Left lung (tissue), 10 donors: ENCODE data around the gene BBLN. TPM values are rescaled to one million over a fixed set of nuclear protein-coding genes. Genes with fewer than 3 reads are reported as not detected.

Experiments used
- ATAC-seq: fragments of 200-7000 bp; cut with Tn5 transposase; one replicate; pipeline ENCODE4 v1.9.1; 2020; ENCODE audit warnings: moderate library complexity
- DNase-seq, 4 donors: peaks; one replicate each; pipeline ENCODE4 v3.0.0-alpha.2; 2013 to 2020
- H3K27ac ChIP-seq, 2 donors: fragments of 200-600 bp; sonication (generic) in 1 of 2; one replicate each; pipeline versions ENCODE4 v1.5.0 to v1.8.0; 2020 to 2021
- H3K27me3 ChIP-seq, 2 donors: fragments of 200-600 bp; sonication (generic) in 1 of 2; one replicate each; pipeline versions ENCODE4 v1.5.0 to v1.8.0; 2020 to 2021
- H3K36me3 ChIP-seq, 2 donors: fragments of 200-600 bp; sonication (generic) in 1 of 2; one replicate each; pipeline versions ENCODE4 v1.5.0 to v1.8.0; 2020 to 2021
- H3K4me1 ChIP-seq, 2 donors: fragments of 200-600 bp; one replicate each; pipeline ENCODE4 v1.8.0; 2021
- H3K4me3 ChIP-seq, 2 donors: fragments of 200-600 bp; sonication (generic) in 1 of 2; one replicate each; pipeline versions ENCODE4 v1.5.0 to v1.8.0; 2020 to 2021; ENCODE audit warnings: mild to moderate bottlenecking in 1 of 2
- H3K9me3 ChIP-seq, 2 donors: fragments of 200-600 bp; sonication (generic) in 1 of 2; one replicate each; pipeline versions ENCODE4 v1.5.0 to v1.8.0; 2020 to 2021
- CTCF ChIP-seq, 2 donors: fragments of 200-600 bp; sonication (generic) in 1 of 2; IDR thresholded peaks; one replicate each; pipeline versions ENCODE4 v1.5.0 to v1.8.0; 2021; ENCODE audit warnings: antibody characterized with exemption in 2 of 2
- intact Hi-C, 2 donors: fragments of 100-400 bp; cut with DNase I; formaldehyde crosslinking; loops; one replicate each; pipeline versions ENCODE4 v1.11.2 to v1.14.2; 2022
- polyA plus RNA-seq, 6 donors: library from polyadenylated mRNA; unstranded; fragments of 120-200 nt; gene quantifications; one replicate each; pipeline ENCODE4 v1.2.1, GENCODE V29; 2013; ENCODE audit not compliant: insufficient read length in 6 of 6
- total RNA-seq, 2 donors: library from RNA; stranded (reverse); fragmentation: NEBNext Ultra II Directional; extraction: Animal tissue kit (Norgen Biotek cat#: 25700); gene quantifications; one replicate each; pipeline ENCODE4 v1.2.1, GENCODE V29; 2021
- donor health status: DM: no; HTN: yes; CAD: no.
- donor health status: DM: no; HTN: no; CAD: no.

BBLN gene
- total and polyA plus RNA-seq, 8 donors: 27.1 to 66.0 (median 37.7) TPM

GRCh38 chr9:128114326-128115186 lies 45.5 kb upstream of the BBLN start:
- TF ChIP-seq CTCF (IDR thresholded peaks at IDR 0.05): no peak
- Histone ChIP-seq H3K36me3 (peaks cover 0 to 19% of the 10 kb centered on the region in 2 donors), H3K27ac (no peak overlapping the region), H3K4me3 (no peak overlapping the region), H3K9me3 (no peaks in the 10 kb centered on the region), H3K4me1 (peaks cover 4 to 18% of the 10 kb centered on the region in 2 donors), H3K27me3 (no peaks in the 10 kb centered on the region)
- DNase-seq (peak in 2 of 4 donors; percentile 30 to 55), ATAC-seq (no peak)
- intact Hi-C loops: loop anchor here in 1 of 2 donors (10.0 kb wide), 1 partner anchor 170 kb away; no protein-coding TSS in a partner anchor

- Histone ChIP-seq H3K9me3 (no peaks in the 10 kb centered on the region), H3K4me3 (no peak overlapping the region), H3K4me1 (peaks cover 4 to 18% of the 10 kb centered on the region in 2 donors), H3K36me3 (peaks cover 0 to 22% of the 10 kb centered on the region in 2 donors), H3K27me3 (no peaks in the 10 kb centered on the region), H3K27ac (no peak overlapping the region)
- ATAC-seq: peak; percentile 7
- intact Hi-C loops: loop anchor here in 1 of 2 donors (10.0 kb wide), 1 partner anchor 171 kb away; no protein-coding TSS in a partner anchor
- TF ChIP-seq CTCF (IDR thresholded peaks at IDR 0.05): no peak
- peak in 3 of 4 donors; percentile 35 to 67 (median 41) for DNase-seq
Observed at GRCh38 chr9:128115187-128116103, 44.6 kb upstream of the BBLN start.

GRCh38 chr9:128116104-128117083 lies 43.7 kb upstream of the BBLN start:
- Histone ChIP-seq H3K27ac (no peak overlapping the region), H3K4me1 (peaks cover 4 to 18% of the 10 kb centered on the region in 2 donors), H3K4me3 (no peak overlapping the region), H3K27me3 (no peaks in the 10 kb centered on the region), H3K9me3 (no peaks in the 10 kb centered on the region), H3K36me3 (peaks cover 0 to 31% of the 10 kb centered on the region in 2 donors)
- no peak for TF ChIP-seq CTCF (IDR thresholded peaks at IDR 0.05)
- intact Hi-C loops: loop anchor here in 1 of 2 donors (10.0 kb wide), 1 partner anchor 172 kb away; no protein-coding TSS in a partner anchor
- ATAC-seq (no peak), DNase-seq (peak in 2 of 4 donors; percentile 24 to 60)

GRCh38 chr9:128117613-128118471 lies 42.2 kb upstream of the BBLN start:
- Histone ChIP-seq H3K27me3 (no peaks in the 10 kb centered on the region), H3K9me3 (no peaks in the 10 kb centered on the region), H3K4me3 (no peak overlapping the region), H3K27ac (no peak overlapping the region), H3K36me3 (peaks cover 0 to 46% of the 10 kb centered on the region in 2 donors), H3K4me1 (peaks cover 4 to 18% of the 10 kb centered on the region in 2 donors)
- peak; percentile 100 for TF ChIP-seq CTCF (IDR thresholded peaks at IDR 0.05)
- ATAC-seq (peak; percentile 95), DNase-seq (peak; percentile 88 to 99 (median 93))
- intact Hi-C loops: loop anchor here in 1 of 2 donors (10.0 kb wide), 1 partner anchor 173 kb away; no protein-coding TSS in a partner anchor
